GM23248 (cell line): ENCODE measurements around the gene RPL9. TPM values are rescaled to one million over a fixed set of nuclear protein-coding genes. Genes with fewer than 3 reads are reported as not detected.

Source experiments
- DNase-seq: peaks from one replicate; pipeline ENCODE4 v3.0.0-alpha.2; 2015
- H2AFZ ChIP-seq: fragments of 200-600 bp; sonication (generic); 2 replicates; pipeline ENCODE4 v1.6.1; 2016; ENCODE audit warnings: antibody characterized with exemption
- H3F3A ChIP-seq: fragments of 200-600 bp; sonication (generic); 2 replicates; pipeline ENCODE4 v1.6.1; 2016; ENCODE audit warnings: mild to moderate bottlenecking, antibody characterized with exemption, mixed run types; ENCODE audit not compliant: insufficient read depth
- H3K27ac ChIP-seq: fragments of 200-600 bp; sonication (generic); 2 replicates; pipeline ENCODE4 v1.5.1; 2016; ENCODE audit warnings: mild to moderate bottlenecking
- H3K27me3 ChIP-seq: fragments of 200-600 bp; sonication (generic); replicated peaks from 2 replicates; pipeline ENCODE4 v1.6.1; 2016; ENCODE audit warnings: mild to moderate bottlenecking; ENCODE audit not compliant: insufficient read depth
- H3K36me3 ChIP-seq: fragments of 200-600 bp; sonication (generic); 2 replicates; pipeline ENCODE4 v1.6.1; 2016; ENCODE audit warnings: low read depth, mild to moderate bottlenecking
- H3K4me1 ChIP-seq: fragments of 200-600 bp; sonication (generic); 2 replicates; pipeline ENCODE4 v1.6.1; 2016; ENCODE audit warnings: mild to moderate bottlenecking; ENCODE audit not compliant: insufficient read depth
- H3K4me2 ChIP-seq: fragments of 200-600 bp; sonication (generic); one replicate; pipeline ENCODE4 v1.6.1; 2016; ENCODE audit warnings: mild to moderate bottlenecking; ENCODE audit not compliant: unreplicated experiment
- H3K4me3 ChIP-seq: fragments of 200-600 bp; sonication (generic); 2 replicates; pipeline ENCODE4 v1.5.1; 2016; ENCODE audit warnings: mild to moderate bottlenecking
- H3K79me2 ChIP-seq: fragments of 200-600 bp; sonication (generic); 2 replicates; pipeline ENCODE4 v1.6.1; 2016; ENCODE audit warnings: mild to moderate bottlenecking; ENCODE audit not compliant: insufficient read depth
- H3K9ac ChIP-seq: fragments of 200-600 bp; sonication (generic); 2 replicates; pipeline ENCODE4 v1.6.1; 2016; ENCODE audit warnings: mild to moderate bottlenecking
- H3K9me2 ChIP-seq: fragments of 200-600 bp; sonication (generic); 2 replicates; pipeline ENCODE4 v1.6.1; 2016; ENCODE audit warnings: mixed run types, mild to moderate bottlenecking, moderate library complexity; ENCODE audit not compliant: insufficient read depth
- H3K9me3 ChIP-seq: fragments of 200-600 bp; sonication (generic); one replicate; pipeline ENCODE4 v1.6.1; 2017; ENCODE audit warnings: low read depth
- H4K20me1 ChIP-seq: fragments of 200-600 bp; sonication (generic); 2 replicates; pipeline ENCODE4 v1.6.0; 2016; ENCODE audit not compliant: insufficient read depth
- EZH2 ChIP-seq: fragments of 200-600 bp; sonication (generic); IDR thresholded peaks from 2 replicates; pipeline ENCODE4 v1.6.1; 2018; ENCODE audit warnings: antibody characterized with exemption, mild to moderate bottlenecking; ENCODE audit not compliant: insufficient read depth, poor library complexity, severe bottlenecking
- EZH2phosphoT487 ChIP-seq: fragments of 200-600 bp; sonication (generic); IDR thresholded peaks from 2 replicates; pipeline ENCODE4 v1.6.1; 2018; ENCODE audit warnings: antibody characterized with exemption, moderate library complexity, mild to moderate bottlenecking, low read depth; ENCODE audit not compliant: insufficient read depth
- WGBS, 2 experiments: methylation state at CpG; one replicate each; pipeline ENCODE4 v1.1.6; 2015 to 2017; ENCODE audit warnings: low lambda C conversion rate in 2 of 2, low coverage in 1 of 2; ENCODE audit errors: missing lambda C conversion rate in 2 of 2; 5-methylcytosine and 5-hydroxymethylcytosine counted together
- in situ Hi-C: fragments of 300-500 bp; cut with MboI; formaldehyde crosslinking; loops from 2 replicates; pipeline ENCODE4 v1.15.0; 2020
- polyA plus RNA-seq: library from polyadenylated mRNA; unstranded; fragments of >200 nt; fragmentation: Nextera tagmentation; extraction: Ambion mirVana; gene quantifications from 2 replicates; pipeline ENCODE4 v1.2.1, GENCODE V29; 2016
- total RNA-seq: library from RNA; depleted of rRNA; stranded (reverse); fragments of >200 nt; shearing (Covaris generic); gene quantifications from 2 replicates; pipeline ENCODE4 v1.2.3, GENCODE V29; 2014

RPL9 gene
- total and polyA plus RNA-seq, 2 experiments from 2014 or later, result 627 to 3,138 TPM

GRCh38 chr4:39450618-39451017 is 8.1 kb downstream of the RPL9 start:
- Histone ChIP-seq H3K9me3 (no peaks in the 10 kb centered on the region), H3K9ac (no peak overlapping the region), H2AFZ (no peak overlapping the region), H3K4me3 (no peak overlapping the region), H3K4me1 (peaks cover 9% of the 10 kb centered on the region), H3K9me2 (no peaks in the 10 kb centered on the region), H3K27me3 (no peaks in the 10 kb centered on the region), H3F3A (peaks cover 89% of the 10 kb centered on the region), H3K36me3 (peaks cover 57% of the 10 kb centered on the region), H4K20me1 (peaks cover 8% of the 10 kb centered on the region), H3K79me2 (peaks cover 10% of the 10 kb centered on the region), H3K4me2 (no peak overlapping the region), H3K27ac (0 out of 2 replicates have a peak overlapping the region, but pooled peaks have one; percentile 3)
- DNase-seq, result no peak
- WGBS, 2 experiments, result 61 to 71% methylated on average over 2 of the region's 2 CpGs
- TF ChIP-seq EZH2 (no peak), EZH2phosphoT487 (no peak)
- in situ Hi-C loops, result no loop called here

GRCh38 chr4:39446842-39447573 is 11.7 kb downstream of the RPL9 start:
- Histone ChIP-seq H3K27me3 (no peaks in the 10 kb centered on the region), H4K20me1 (no peaks in the 10 kb centered on the region), H3K79me2 (no peaks in the 10 kb centered on the region), H3K9me2 (no peaks in the 10 kb centered on the region), H3K36me3 (peaks cover 21% of the 10 kb centered on the region), H3K9me3 (no peaks in the 10 kb centered on the region), H3K27ac (no peak overlapping the region), H2AFZ (peak overlapping the region; percentile 46), H3K4me2 (peak overlapping the region; percentile 77), H3K4me1 (peaks cover 7% of the 10 kb centered on the region), H3K4me3 (peak overlapping the region; percentile 49), H3F3A (peaks cover 61% of the 10 kb centered on the region), H3K9ac (peak overlapping the region; percentile 22; the same call in 1 of the 2 replicates)
- DNase-seq, result peak; percentile 82
- in situ Hi-C loops, result no loop called here
- 9 to 11% methylated on average over 48 to 59 of the region's 61 CpGs for WGBS, 2 experiments
- TF ChIP-seq EZH2phosphoT487, result no peak
- TF ChIP-seq EZH2, result no peak

DNA sequence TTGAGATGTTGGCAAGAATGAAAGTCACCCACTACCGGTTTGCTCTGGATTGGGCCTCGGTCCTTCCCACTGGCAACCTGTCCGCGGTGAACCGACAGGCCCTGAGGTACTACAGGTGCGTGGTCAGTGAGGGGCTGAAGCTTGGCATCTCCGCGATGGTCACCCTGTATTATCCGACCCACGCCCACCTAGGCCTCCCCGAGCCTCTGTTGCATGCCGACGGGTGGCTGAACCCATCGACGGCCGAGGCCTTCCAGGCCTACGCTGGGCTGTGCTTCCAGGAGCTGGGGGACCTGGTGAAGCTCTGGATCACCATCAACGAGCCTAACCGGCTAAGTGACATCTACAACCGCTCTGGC is 12.3 kb downstream of the RPL9 start:
- peaks cover 56% of the 10 kb centered on the region for H3F3A ChIP-seq
- no peak for TF ChIP-seq EZH2
- no peak for TF ChIP-seq EZH2phosphoT487
- DNase-seq, result no peak
- peaks cover 16% of the 10 kb centered on the region for H3K36me3 ChIP-seq
- WGBS, 2 experiments, result 87 to 89% methylated on average over 20 of the region's 20 CpGs
- in situ Hi-C loops, result no loop called here
- no peaks in the 10 kb centered on the region for H3K9me2 ChIP-seq
- peak overlapping the region; percentile 46 for H2AFZ ChIP-seq
- no peaks in the 10 kb centered on the region for H3K9me3 ChIP-seq
- no peaks in the 10 kb centered on the region for H3K27me3 ChIP-seq
- H4K20me1 ChIP-seq, result no peaks in the 10 kb centered on the region
- H3K27ac ChIP-seq, result no peak overlapping the region
- peaks cover 7% of the 10 kb centered on the region for H3K4me1 ChIP-seq
- no peak overlapping the region for H3K4me3 ChIP-seq
- H3K79me2 ChIP-seq, result no peaks in the 10 kb centered on the region
- no peak overlapping the region for H3K4me2 ChIP-seq
- H3K9ac ChIP-seq, result 0 out of 2 replicates have a peak overlapping the region, but pooled peaks have one; percentile 22

- in situ Hi-C loops, result no loop called here
- DNase-seq, result no peak
- H3K27me3 ChIP-seq, result no peaks in the 10 kb centered on the region
- no peak overlapping the region for H3K4me3 ChIP-seq
- TF ChIP-seq EZH2 (no peak), EZH2phosphoT487 (no peak)
- H3K9me3 ChIP-seq, result no peaks in the 10 kb centered on the region
- no peaks in the 10 kb centered on the region for H3K36me3 ChIP-seq
- no peaks in the 10 kb centered on the region for H4K20me1 ChIP-seq
- no peak overlapping the region for H3K4me2 ChIP-seq
- WGBS, 2 experiments, result 74 to 81% methylated on average over 4 of the region's 4 CpGs
- H3K9me2 ChIP-seq, result no peaks in the 10 kb centered on the region
- no peak overlapping the region for H3K27ac ChIP-seq
- H3F3A ChIP-seq, result peaks cover 21% of the 10 kb centered on the region
- no peaks in the 10 kb centered on the region for H3K79me2 ChIP-seq
- H2AFZ ChIP-seq, result no peak overlapping the region
- no peak overlapping the region for H3K9ac ChIP-seq
- H3K4me1 ChIP-seq, result peaks cover 7% of the 10 kb centered on the region
Observed at GRCh38 chr4:39442998-39443397, 15.7 kb downstream of the RPL9 start.
